Measurements from ENCODE around the gene SIK3.
"Not testable (repeated sequence)": the region's sequence is repeated elsewhere in the genome, so short reads cannot be mapped to it uniquely, and the experiment has no call there.

The SIK3 gene

DNA sequence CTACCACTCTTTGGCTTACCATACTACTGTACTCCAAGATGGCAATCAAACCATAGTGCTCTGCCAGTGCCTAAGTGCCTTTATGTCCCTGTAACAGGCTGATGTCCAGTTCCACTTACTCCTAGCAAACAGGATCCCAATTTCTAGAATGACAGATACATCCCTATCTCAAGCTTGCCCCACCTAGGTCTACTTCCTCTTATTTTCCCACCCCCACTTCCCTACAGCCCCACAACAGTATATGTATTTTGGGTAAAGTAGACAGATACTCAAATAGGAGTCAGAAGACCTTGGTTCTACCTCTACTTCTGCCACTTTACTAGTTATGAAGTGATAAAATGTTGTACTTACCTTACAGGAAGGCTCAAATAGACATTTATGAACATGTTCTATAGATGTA, 24.1 kb downstream of the SIK3 start:
- DNase-seq = no peak

GRCh38 chr11:117073539-117073938, 24.7 kb downstream of the SIK3 start:
- no peak for DNase-seq

DNA sequence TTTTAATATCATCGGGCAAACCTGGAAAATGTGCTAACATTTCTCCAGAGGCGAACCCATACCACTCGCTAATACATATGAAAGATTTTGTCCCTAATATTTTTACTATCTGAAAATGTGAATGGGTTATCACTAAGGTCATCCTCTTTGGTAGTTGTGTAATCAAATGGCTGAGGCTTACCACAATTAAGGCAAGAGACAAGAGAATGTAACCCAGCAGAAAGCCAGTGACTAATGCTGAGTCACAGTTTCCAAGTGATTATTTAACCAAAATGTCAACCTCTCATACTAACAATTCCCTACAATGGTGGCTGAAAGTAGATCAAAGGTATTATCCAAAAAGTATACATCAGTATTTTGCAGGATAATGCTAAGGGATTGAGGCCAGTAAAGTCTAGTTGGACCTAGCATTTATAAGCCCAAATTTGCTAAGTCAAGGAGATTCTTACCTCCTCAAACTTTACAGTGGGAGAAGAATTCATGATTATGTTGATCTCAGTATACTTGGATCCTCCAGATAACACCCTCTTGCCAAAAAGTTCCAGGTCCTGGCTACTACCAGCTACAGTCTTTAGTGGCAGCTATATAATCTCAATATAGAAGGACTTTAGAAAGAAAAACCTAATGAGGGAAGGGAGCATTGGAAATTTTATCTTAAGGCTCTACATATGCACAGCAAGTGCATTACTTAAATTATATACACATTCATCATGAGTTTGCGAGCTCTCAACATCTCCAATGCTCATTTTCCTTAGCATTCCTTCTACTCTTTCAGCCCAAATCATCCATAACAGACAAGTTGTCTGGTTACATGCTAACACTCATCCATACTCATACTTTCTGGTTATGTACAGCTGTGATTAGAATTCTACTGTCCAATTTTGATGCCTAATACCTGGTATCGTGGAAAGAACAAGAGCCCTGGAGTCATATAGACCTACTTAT, 25.4 kb downstream of the SIK3 start:
- DNase-seq = no peak

- DNase-seq = no peak
Measured at GRCh38 chr11:117071344-117071787, 26.9 kb downstream of the SIK3 start.

DNA sequence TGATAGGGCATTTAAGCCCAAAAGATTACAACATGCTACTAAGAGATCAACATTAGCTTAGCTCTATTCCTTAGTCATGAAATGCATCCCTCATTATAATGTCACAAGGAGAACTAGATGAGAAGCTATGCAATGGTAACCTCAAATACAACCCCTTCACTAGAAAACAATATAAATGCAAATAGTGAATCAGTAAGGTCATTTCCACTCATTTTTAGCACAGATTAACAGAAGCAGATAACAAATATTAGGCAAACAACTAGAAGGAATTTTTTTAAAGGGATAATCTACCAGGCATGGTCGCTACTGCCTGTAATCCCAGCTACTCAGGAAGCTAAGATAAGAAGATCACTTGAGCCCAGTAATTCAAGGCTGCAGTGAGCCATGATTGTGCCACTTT, 28.2 kb downstream of the SIK3 start:
- DNase-seq = no peak

DNA sequence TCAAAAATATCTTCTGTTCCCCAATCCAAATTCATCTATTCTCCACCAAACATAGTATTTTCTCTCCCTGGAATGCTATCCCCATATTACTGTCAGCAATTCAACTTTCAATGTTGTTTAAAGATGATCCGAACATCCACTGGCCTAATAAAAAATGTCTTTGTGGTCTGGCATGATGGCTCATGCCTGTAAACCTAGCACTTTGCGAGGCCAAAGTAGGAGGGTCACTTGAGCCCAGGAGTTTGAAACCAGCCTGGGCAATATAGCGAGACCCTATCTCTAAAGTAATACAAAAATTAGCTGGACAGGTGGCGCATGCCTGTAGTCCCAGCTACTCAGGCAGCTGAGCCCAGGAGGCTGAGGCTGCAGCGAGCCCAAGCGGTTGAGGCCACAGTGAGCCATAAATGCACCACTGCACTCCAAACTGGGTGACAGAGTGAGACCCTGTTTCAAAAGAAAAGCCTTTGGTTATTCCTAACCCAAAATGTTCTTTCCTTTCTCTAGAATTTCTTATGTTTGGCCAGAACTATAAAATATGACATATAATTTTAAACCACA, 29.8 kb downstream of the SIK3 start:
- DNase-seq = no peak

DNA sequence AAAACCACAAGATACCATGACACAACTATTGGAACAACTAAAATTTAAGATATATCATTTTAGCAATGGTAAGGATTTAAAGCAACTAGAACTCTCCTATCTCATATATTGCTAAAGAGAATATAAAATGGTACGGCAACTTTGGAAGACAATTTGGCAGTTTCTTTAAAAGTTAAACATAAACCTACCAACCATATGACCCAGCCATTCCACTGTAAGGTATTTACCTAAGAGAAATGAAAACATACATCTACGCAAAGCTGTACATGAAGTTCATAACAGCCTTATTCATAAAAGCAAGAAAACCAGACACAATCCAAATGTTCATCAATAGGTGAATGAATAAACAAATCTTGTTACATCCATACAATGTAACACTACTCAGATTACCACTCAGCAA, 31.3 kb downstream of the SIK3 start:
- DNase-seq = no peak

DNA sequence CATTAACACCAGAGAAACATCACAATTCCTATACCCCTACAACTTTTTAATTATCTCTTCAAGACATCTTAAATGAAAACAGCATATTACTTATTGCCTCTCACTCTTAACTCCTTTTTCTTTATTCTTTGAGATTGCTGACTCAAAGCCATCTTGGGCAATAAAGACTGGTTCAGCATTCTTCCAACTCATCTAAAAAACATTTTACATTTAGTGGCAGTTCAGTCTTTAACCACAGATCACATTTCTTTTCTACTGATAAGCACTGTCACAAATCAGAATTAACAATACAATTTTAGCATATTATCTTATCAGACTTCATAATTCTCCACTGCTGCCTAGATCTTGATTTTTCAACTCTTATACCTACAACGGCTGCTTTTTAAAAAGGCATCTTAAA, 34.0 kb downstream of the SIK3 start:
- no peak for DNase-seq

DNA sequence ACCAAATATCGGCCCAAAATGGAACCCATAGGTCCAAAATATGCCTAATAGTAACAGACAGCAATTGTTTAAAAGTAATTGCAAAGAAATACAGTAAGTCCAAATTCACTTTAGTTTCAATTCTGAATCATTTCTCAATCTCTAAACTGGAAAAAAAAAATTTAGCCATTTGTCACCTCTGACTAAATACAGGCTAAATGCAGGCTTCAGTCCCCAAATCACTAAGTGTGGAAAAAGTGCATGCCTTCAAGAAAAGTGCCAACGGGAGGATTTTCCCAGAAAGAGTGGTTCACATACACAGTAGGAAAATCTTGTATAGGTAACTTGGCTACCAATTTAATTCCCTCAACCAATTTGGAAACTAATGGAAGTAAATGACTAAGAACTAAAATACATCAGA, 35.7 kb downstream of the SIK3 start:
- DNase-seq = no peak

DNA sequence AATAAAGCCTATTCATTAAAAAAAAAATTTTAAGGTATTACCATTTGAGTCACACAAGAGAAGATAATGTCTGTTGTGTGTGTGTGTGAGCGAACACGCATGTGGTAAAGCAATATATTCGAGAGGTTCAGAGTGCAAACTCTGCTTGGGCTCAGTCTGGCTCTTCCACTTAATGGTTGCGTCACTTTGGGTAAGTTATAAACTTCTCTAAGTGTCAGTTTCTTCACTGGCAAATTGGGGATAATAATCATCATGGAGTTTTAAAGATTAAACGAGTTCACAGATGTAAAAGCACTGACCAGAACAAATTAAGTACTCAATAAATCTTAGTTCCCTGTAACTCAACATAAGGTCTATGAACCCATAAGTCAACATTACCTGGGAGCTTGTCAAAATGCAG, 37.0 kb downstream of the SIK3 start:
- DNase-seq = no peak

GRCh38 chr11:117059611-117060148, 38.5 kb downstream of the SIK3 start:
- DNase-seq = no peak

DNA sequence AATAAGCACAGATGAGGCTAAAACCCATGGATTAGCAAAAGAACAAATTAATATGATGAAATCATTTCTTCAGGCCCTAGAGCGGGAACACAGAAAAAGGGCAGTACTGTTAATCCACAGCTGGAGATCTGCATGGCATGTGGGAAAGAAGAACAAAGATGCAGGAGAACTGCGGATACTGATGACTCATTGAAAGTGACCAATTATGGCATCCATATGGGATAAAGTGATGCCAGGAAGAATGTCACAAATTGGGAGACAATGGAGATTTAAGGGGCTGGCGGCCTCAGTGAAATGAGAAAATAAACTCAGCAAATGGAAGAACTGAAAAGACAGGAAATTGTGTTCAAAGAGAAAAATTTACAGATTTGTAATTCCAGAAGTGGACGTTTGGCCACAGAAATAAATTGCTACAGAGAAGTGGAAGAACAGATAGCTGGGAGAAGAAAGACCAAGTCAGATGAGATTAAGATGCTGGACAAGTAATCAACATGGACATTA, 39.4 kb downstream of the SIK3 start:
- DNase-seq = no peak

- no peak for DNase-seq
Measured at GRCh38 chr11:117057727-117058126, 40.5 kb downstream of the SIK3 start.

DNA sequence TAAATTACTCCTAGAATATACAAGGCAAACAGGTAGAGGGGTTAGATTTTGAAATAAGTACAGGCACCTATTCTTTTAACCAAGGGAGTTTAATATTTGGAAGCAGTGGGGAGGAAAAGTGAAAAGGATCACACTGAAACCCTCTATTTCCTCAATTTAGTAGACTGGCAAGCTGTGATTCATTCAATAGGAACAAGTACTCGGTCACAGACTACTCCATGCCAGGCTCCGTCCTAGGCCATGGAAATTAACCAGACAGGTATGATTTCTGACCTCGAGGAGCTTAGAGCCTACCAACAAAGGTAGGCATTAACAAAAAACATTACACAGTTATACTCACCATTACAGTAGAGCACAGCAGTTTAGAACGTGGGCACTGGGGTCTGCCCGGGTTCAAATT, 40.9 kb downstream of the SIK3 start:
- DNase-seq = no peak

GRCh38 chr11:117055469-117055868, 42.8 kb downstream of the SIK3 start:
- no peak for DNase-seq

GRCh38 chr11:117054382-117054781, 43.8 kb downstream of the SIK3 start:
- no peak for DNase-seq

- no peak for DNase-seq
Measured at GRCh38 chr11:117052196-117053149, 45.8 kb downstream of the SIK3 start.

DNA sequence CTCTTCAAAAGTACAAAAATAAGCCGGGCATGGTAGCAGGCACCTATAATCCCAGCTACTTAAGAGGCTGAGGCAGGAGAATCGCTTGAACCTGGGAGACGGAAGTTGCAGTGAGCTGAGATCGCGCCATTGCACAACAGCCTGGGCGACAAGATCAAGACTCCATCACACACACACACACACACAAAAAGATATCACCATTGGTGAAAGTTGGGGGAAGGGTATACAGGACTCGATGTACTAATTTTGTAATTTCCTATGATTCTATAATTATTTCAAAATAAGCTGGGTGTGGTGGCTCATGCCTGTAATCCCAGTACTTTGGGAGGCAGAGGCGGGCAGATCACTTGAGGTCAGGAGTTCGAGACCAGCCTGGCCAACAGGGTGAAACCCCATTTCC, 48.1 kb downstream of the SIK3 start:
- DNase-seq = not testable (repeated sequence)

DNA sequence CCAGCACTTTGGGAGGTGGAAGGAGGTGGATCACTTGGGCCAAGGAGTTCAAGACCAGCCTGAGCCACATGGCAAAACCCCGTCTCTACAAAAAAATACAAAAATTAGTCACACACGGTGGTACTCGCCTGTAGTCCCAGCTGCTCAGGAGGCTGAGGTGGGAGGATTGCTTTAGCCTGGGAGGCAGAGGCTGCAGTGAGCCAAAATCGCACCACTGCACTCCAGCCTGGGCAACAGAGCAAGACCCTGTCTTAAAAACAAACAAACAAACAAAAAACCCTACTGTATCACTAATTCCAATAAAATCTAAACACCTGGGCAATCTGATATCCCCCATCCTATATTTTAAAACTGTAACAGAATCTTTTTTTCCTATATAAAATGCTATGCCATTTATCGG, 51.6 kb downstream of the SIK3 start:
- not testable (repeated sequence) for DNase-seq

- no peak for DNase-seq
Measured at GRCh38 chr11:117045956-117046355, 52.3 kb downstream of the SIK3 start.

GRCh38 chr11:117045196-117045595, 53.0 kb downstream of the SIK3 start:
- DNase-seq = peak; percentile 26

- no peak for DNase-seq
Measured at GRCh38 chr11:117044287-117045035, 53.8 kb downstream of the SIK3 start.

Measured in NCI-H510A (cell line).